Lung (tissue), 12 donors: ENCODE results near the gene PDCD11. TPM values are rescaled to one million over a fixed set of nuclear protein-coding genes. Genes with fewer than 3 reads are reported as not detected.

ENCODE experiments used
- ATAC-seq: fragments of 200-7000 bp; cut with Tn5 transposase; one replicate; pipeline ENCODE4 v1.9.1; 2020; ENCODE audit warnings: moderate number of reproducible peaks; ENCODE audit not compliant: insufficient read depth, low FRiP score
- DNase-seq, 3 donors: peaks; one replicate each; pipeline ENCODE4 v3.0.0-alpha.2; 2013 to 2017
- H3K27ac ChIP-seq, 2 donors: one replicate each; pipeline ENCODE4 v1.5.1; 2013; ENCODE audit warnings: mild to moderate bottlenecking in 2 of 2, moderate library complexity in 2 of 2, control low read depth in 1 of 2, inconsistent platforms in 1 of 2, low read depth in 1 of 2, low read length in 1 of 2
- H3K27me3 ChIP-seq, 3 donors: one replicate each; pipeline ENCODE4 v1.5.1; 2013; ENCODE audit warnings: low read length in 2 of 3; ENCODE audit not compliant: control insufficient read depth in 3 of 3, insufficient read depth in 3 of 3
- H3K36me3 ChIP-seq, 4 donors: one replicate each; pipeline ENCODE4 v1.5.1; 2013; ENCODE audit warnings: low read length in 4 of 4, mild to moderate bottlenecking in 1 of 4, moderate library complexity in 1 of 4; ENCODE audit not compliant: control insufficient read depth in 4 of 4, insufficient read depth in 4 of 4
- H3K4me1 ChIP-seq, 5 donors: one replicate each; pipeline ENCODE4 v1.5.1; 2013; ENCODE audit warnings: low read length in 5 of 5, mild to moderate bottlenecking in 2 of 5, moderate library complexity in 1 of 5; ENCODE audit not compliant: control insufficient read depth in 5 of 5, insufficient read depth in 5 of 5
- H3K4me3 ChIP-seq: one replicate; pipeline ENCODE4 v1.5.1; 2013; ENCODE audit warnings: mild to moderate bottlenecking, control low read depth, moderate library complexity
- H3K9ac ChIP-seq, 2 donors: one replicate each; pipeline ENCODE4 v1.5.1; 2013; ENCODE audit warnings: low read length in 2 of 2, control low read depth in 1 of 2; ENCODE audit not compliant: insufficient read depth in 1 of 2
- H3K9me3 ChIP-seq, 4 donors: one replicate each; pipeline ENCODE4 v1.5.1; 2013; ENCODE audit warnings: low read length in 3 of 4, mild to moderate bottlenecking in 1 of 4, moderate library complexity in 1 of 4; ENCODE audit not compliant: control insufficient read depth in 4 of 4, insufficient read depth in 3 of 4
- CTCF ChIP-seq: IDR thresholded peaks from 2 replicates; pipeline ENCODE4 v1.5.1; 2012; ENCODE audit warnings: mild to moderate bottlenecking; ENCODE audit errors: control extremely low read depth, extremely low read depth
- WGBS, 2 donors: extraction: QIAGEN DNeasy Blood & Tissue Kit; methylation state at CpG; one replicate each; pipeline ENCODE4 v1.1.7; 2013; 5-methylcytosine and 5-hydroxymethylcytosine counted together
- polyA plus RNA-seq, 2 donors: library from polyadenylated mRNA; stranded (reverse); fragments of 200-250 nt; gene quantifications; one replicate each; pipeline ENCODE4 v1.2.1, GENCODE V29; 2013
- total RNA-seq, 2 donors: library from RNA; depleted of rRNA in 1 of 2; stranded (reverse); fragments of >200 nt in 1 of 2; gene quantifications; one replicate each; pipeline ENCODE4 v1.2.1, GENCODE V29; 2014 to 2021
- donor health status: control.
- donor health status: control.
- donor health status: Bipolar disorder and iron deficiency.
- donor health status: healthy.
- donor health status: DM: yes; HTN: yes; CAD: no.

Gene PDCD11
- total and polyA plus RNA-seq, 4 donors: 15.2 to 30.1 (median 20.2) TPM

GRCh38 chr10:103374263-103374662 lies 22.2 kb upstream of the PDCD11 start:
- Histone ChIP-seq H3K4me1 (peaks cover 0 to under 1% (median 0%) of the 10 kb centered on the region in 5 donors), H3K4me3 (no peak overlapping the region), H3K9ac (no peak overlapping the region), H3K36me3 (peaks cover 7 to 22% (median 15%) of the 10 kb centered on the region in 4 donors), H3K27me3 (no peaks in the 10 kb centered on the region), H3K9me3 (no peaks in the 10 kb centered on the region), H3K27ac (no peak overlapping the region)
- DNase-seq (no peak), ATAC-seq (no peak)
- WGBS, 2 donors: 90 to 92% methylated on average over 5 of the region's 5 CpGs
- no peak for TF ChIP-seq CTCF

- no peak for TF ChIP-seq CTCF
- Histone ChIP-seq H3K4me1 (no peaks in the 10 kb centered on the region), H3K9me3 (no peaks in the 10 kb centered on the region), H3K27ac (no peak overlapping the region), H3K4me3 (no peak overlapping the region), H3K9ac (no peak overlapping the region), H3K36me3 (peaks cover 5 to 24% (median 12%) of the 10 kb centered on the region in 4 donors), H3K27me3 (no peaks in the 10 kb centered on the region)
- ATAC-seq (no peak), DNase-seq (no peak)
- whole genome bisulfite sequencing, 2 donors: 94 to 98% methylated on average over 5 of the region's 5 CpGs
Observed at GRCh38 chr10:103382769-103383168, 13.7 kb upstream of the PDCD11 start.

GRCh38 chr10:103394180-103394579 lies 2.2 kb upstream of the PDCD11 start:
- Histone ChIP-seq H3K9ac (no peak overlapping the region), H3K27ac (no peak overlapping the region), H3K4me3 (no peak overlapping the region), H3K9me3 (no peaks in the 10 kb centered on the region), H3K4me1 (peaks cover 7 to 21% (median 15%) of the 10 kb centered on the region in 5 donors), H3K36me3 (peaks cover 8 to 31% (median 12%) of the 10 kb centered on the region in 4 donors), H3K27me3 (no peaks in the 10 kb centered on the region)
- no peak for DNase-seq
- no peak for TF ChIP-seq CTCF
- 93 to 94% methylated on average over 14 of the region's 14 CpGs for WGBS, 2 donors
- ATAC-seq: no peak

GRCh38 chr10:103395754-103396066 lies 716 bp upstream of the PDCD11 start:
- Histone ChIP-seq H3K4me3 (peak overlapping the region; percentile 87), H3K36me3 (peaks cover 8 to 34% (median 15%) of the 10 kb centered on the region in 4 donors), H3K27ac (peak overlapping the region; percentile 86 to 95), H3K9me3 (no peaks in the 10 kb centered on the region), H3K4me1 (peaks cover 7 to 21% (median 15%) of the 10 kb centered on the region in 5 donors), H3K27me3 (no peaks in the 10 kb centered on the region), H3K9ac (peak overlapping the region; percentile 84 to 92)
- 2 to 3% methylated on average over 11 of the region's 11 CpGs for WGBS, 2 donors
- peak in 1 of 3 donors; percentile 44 for DNase-seq
- ATAC-seq: no peak
- no peak for TF ChIP-seq CTCF
